SK-N-MC (cell line): Measurements from ENCODE around the gene FGF1.

Source experiments
- FOXP2 ChIP-seq: optimal IDR thresholded peaks from 2 replicates; pipeline ENCODE3; 2011; ENCODE audit warnings: mild to moderate bottlenecking, moderate library complexity; ENCODE audit not compliant: insufficient read depth; ENCODE audit errors: extremely low read length, control extremely low read depth
- POLR2AphosphoS5 ChIP-seq: IDR thresholded peaks from 2 replicates; pipeline ENCODE4 v1.6.1; 2012; ENCODE audit warnings: mild to moderate bottlenecking, low read depth, low read length, borderline replicate concordance

DNA sequence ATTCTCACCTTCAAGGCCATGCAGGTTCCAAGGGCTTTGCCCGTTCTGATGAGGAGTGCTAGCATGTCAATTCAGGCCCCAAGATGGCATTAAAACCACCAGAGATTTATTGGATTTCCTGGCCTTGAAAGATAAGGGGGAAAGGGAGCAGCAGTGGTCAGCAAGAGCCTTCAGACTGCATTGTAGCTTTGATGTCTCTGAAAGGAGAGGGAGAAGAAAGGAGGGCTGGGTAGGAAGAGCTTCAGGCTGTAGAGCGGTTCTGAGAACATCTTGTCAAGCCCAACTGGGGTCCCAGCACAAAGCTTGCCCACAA, 41.8 kb upstream of the FGF1 start:
- TF ChIP-seq POLR2AphosphoS5 (no peak), FOXP2 (no peak)
